ENCODE measurements around the gene ALPK3. TPM values are rescaled to one million over a fixed set of nuclear protein-coding genes. Genes with fewer than 3 reads are reported as not detected.

ALPK3 gene
- total RNA-seq, 1 donor from 2014 or later: 181 TPM

DNA sequence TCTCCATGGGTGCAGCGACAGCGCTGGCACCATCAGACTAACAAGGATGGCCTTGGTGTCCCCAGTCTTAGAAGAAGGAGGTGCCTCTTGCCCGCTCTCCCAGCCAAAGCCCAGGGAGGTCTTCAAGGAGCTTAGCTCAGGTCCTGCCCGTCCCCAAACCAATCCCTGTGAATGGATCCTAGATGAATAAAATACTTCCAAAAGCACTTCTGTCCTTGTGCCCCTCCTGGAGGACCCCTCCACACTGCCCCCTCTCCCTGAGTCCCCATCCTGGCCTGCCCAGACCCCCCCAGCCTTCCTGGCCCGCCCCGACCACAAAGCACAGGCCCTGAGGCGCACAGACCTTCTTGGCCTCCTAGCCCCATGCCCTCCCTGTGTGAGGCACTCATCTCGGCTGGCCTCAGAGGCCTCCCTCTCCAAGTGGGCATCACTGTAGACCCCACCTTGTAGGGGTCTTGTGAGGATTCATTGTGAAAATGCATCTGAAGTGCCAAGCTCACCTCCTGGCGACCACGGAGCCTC, 75.7 kb downstream of the ALPK3 start:
- TF ChIP-seq, protein P1, sequence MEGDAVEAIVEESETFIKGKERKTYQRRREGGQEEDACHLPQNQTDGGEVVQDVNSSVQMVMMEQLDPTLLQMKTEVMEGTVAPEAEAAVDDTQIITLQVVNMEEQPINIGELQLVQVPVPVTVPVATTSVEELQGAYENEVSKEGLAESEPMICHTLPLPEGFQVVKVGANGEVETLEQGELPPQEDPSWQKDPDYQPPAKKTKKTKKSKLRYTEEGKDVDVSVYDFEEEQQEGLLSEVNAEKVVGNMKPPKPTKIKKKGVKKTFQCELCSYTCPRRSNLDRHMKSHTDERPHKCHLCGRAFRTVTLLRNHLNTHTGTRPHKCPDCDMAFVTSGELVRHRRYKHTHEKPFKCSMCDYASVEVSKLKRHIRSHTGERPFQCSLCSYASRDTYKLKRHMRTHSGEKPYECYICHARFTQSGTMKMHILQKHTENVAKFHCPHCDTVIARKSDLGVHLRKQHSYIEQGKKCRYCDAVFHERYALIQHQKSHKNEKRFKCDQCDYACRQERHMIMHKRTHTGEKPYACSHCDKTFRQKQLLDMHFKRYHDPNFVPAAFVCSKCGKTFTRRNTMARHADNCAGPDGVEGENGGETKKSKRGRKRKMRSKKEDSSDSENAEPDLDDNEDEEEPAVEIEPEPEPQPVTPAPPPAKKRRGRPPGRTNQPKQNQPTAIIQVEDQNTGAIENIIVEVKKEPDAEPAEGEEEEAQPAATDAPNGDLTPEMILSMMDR (IDR thresholded peaks at IDR 0.05; ENCODE audit: borderline replicate concordance): no peak
- intact Hi-C loops (cut with micrococcal nuclease): no loop called here
- no peak overlapping the region for H3K27ac ChIP-seq (replicated peaks)
- no peaks in the 10 kb centered on the region for H3K4me1 ChIP-seq
- DNase-seq: no peak
- H3K27me3 ChIP-seq (ENCODE audit: low read depth): no peaks in the 10 kb centered on the region
- no peaks in the 10 kb centered on the region for H3K9me3 ChIP-seq (replicated peaks)
- no peaks in the 10 kb centered on the region for H3K36me3 ChIP-seq
- no peak overlapping the region for H3K4me3 ChIP-seq

DNA sequence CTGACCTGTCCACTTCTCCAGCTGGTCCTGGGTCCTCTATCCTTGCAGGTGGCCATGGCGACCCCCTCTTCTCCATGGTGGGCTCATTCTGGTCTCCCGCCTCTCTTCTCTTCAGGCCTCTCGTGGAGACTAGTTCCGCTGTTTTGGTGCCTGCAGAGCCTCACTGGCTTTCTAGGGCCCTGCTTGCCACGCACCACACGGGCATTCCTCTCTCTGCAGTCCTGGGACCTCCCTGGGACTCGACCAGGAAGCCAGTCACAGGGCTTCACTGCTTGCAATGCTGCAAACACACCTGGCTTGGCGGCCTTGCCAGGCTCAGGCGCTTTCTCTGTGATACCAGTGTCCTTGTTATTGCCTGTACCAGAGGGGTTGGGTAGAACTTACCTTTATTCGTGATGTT, 76.5 kb downstream of the ALPK3 start:
- no peaks in the 10 kb centered on the region for H3K27me3 ChIP-seq (ENCODE audit: low read depth)
- H3K27ac ChIP-seq (replicated peaks): no peak overlapping the region
- intact Hi-C loops (cut with micrococcal nuclease): no loop called here
- TF ChIP-seq, protein P1 (IDR thresholded peaks at IDR 0.05; ENCODE audit: borderline replicate concordance): no peak
- H3K4me3 ChIP-seq: no peak overlapping the region
- no peak for DNase-seq
- no peaks in the 10 kb centered on the region for H3K4me1 ChIP-seq
- H3K36me3 ChIP-seq: no peaks in the 10 kb centered on the region
- no peaks in the 10 kb centered on the region for H3K9me3 ChIP-seq (replicated peaks)

DNA sequence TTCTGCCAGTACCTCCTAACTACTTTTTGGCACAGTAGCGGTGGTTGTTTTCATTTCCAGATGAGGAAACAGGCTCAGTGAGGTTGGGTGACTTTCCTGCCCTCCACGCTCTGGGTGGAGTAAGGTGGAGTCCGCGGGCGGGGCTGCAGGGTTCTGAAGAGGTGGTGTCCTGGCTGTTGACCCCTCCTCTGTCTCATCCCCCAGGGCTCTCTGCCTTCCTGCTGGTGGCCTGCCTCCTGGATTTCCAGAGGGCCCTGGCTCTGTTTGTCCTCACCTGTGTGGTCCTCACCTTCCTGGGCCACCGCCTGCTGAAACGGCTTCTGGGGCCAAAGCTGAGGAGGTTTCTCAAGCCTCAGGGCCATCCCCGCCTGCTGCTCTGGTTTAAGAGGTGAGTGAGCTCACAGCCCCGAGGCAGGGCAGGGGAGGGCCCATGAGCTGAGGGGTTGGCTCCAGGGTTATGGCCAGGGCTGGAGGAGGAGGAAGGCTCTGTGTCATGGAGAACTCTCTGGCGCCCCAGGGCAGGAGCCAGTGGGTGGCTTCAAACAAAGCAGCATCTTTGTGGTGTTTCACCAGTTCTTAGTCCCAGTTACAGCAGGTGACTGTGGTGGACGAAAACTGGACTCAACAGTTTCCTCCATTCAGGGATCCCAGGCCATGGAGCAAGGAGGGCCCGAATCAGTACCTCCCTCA, 77.7 kb downstream of the ALPK3 start:
- Histone ChIP-seq H3K27ac (replicated peaks) (no peak overlapping the region), H3K27me3 (ENCODE audit: low read depth) (no peaks in the 10 kb centered on the region), H3K4me3 (no peak overlapping the region), H3K4me1 (no peaks in the 10 kb centered on the region), H3K9me3 (replicated peaks) (no peaks in the 10 kb centered on the region), H3K36me3 (no peaks in the 10 kb centered on the region)
- intact Hi-C loops (cut with micrococcal nuclease): no loop called here
- no peak for DNase-seq
- TF ChIP-seq, protein P1 (IDR thresholded peaks at IDR 0.05; ENCODE audit: borderline replicate concordance): no peak

DNA sequence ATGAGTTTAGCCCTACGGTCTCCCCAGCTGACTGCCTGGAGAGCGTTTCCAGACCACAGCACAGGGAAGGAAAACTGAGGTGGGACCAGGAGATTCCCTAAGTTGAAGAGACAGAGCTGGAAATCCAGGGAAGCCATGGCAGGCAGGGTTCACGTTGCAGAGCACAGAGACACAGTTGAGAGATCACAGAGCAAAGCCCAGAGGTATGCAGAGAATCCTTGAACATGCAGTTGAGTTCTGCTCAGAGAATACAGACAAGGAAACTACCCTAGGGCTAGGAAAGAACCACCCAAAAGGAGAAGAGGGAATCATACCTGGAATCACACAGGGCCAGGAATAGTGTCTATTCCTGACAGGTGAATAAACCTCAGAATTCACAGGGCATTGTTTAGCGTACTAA, 81.6 kb downstream of the ALPK3 start:
- intact Hi-C loops (cut with micrococcal nuclease): no loop called here
- H3K4me3 ChIP-seq: no peak overlapping the region
- TF ChIP-seq, protein P1 (IDR thresholded peaks at IDR 0.05; ENCODE audit: borderline replicate concordance): no peak
- peaks cover 3% of the 10 kb centered on the region for H3K4me1 ChIP-seq
- H3K27ac ChIP-seq (replicated peaks): no peak overlapping the region
- H3K27me3 ChIP-seq (ENCODE audit: low read depth): no peaks in the 10 kb centered on the region
- H3K36me3 ChIP-seq: no peaks in the 10 kb centered on the region
- no peak for DNase-seq
- H3K9me3 ChIP-seq (replicated peaks): peaks cover 6% of the 10 kb centered on the region

DNA sequence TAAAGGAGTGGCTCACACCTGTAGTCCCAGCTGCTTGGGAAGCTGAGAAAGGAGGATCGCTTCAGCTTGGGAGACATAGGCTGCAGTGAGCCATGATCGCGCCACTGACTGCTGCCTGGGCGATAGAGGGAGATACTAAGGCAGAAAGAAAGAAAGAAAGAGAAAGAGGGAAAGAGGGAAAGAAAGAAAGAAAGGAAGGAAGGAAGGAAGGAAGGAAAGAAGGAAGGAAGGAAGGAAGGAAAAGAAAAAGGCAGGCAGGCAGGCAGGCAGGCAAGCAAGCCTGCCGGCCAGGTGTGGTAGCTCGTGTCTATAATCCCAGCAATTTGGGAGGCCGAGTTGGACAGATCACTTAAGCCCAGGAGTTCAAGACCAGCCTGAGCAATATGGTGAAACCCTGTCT, 82.6 kb downstream of the ALPK3 start:
- TF ChIP-seq, protein P1 (IDR thresholded peaks at IDR 0.05; ENCODE audit: borderline replicate concordance): no peak
- Histone ChIP-seq H3K9me3 (replicated peaks) (peaks cover 6% of the 10 kb centered on the region), H3K27ac (replicated peaks) (no peak overlapping the region), H3K36me3 (no peaks in the 10 kb centered on the region), H3K27me3 (ENCODE audit: low read depth) (no peaks in the 10 kb centered on the region), H3K4me3 (no peak overlapping the region), H3K4me1 (peaks cover 13% of the 10 kb centered on the region)
- DNase-seq: no peak
- intact Hi-C loops (cut with micrococcal nuclease): no loop called here
